ENCODE measurements around the gene AGK. TPM values are rescaled to one million over a fixed set of nuclear protein-coding genes. Genes with fewer than 3 reads are reported as not detected.

AGK gene
- total and polyA plus RNA-seq, 2 donors (not counting 1 experiment from before 2014, with no cell fraction given) = 12.8 to 26.1 TPM

GRCh38 chr7:141624763-141625162 is 73.6 kb downstream of the AGK start:
- TF ChIP-seq EZH2 (IDR thresholded peaks at IDR 0.05; ENCODE audit: borderline replicate concordance, insufficient read depth, low read depth, low read length, poor library complexity, severe bottlenecking) (no peak), CTCF (IDR thresholded peaks at IDR 0.05) (no peak)
- Histone ChIP-seq H3K36me3 (replicated peaks in 1 of 2; ENCODE audit: control extremely low read depth in 1 of 2, control insufficient read depth in 1 of 2, extremely low read depth in 1 of 2, insufficient read depth in 2 of 2, low read length in 1 of 2) (peaks cover 4 to 19% of the 10 kb centered on the region in 2 experiments), H3K27me3 (replicated peaks in 1 of 4; ENCODE audit: control extremely low read depth in 1 of 4, control insufficient read depth in 3 of 4, insufficient read depth in 4 of 4, low read length in 3 of 4) (no peaks in the 10 kb centered on the region), H3K27ac (ENCODE audit: low read length in 2 of 2) (no peak overlapping the region), H4K20me1 (ENCODE audit: control insufficient read depth, insufficient read depth, low read length, poor library complexity, severe bottlenecking) (no peaks in the 10 kb centered on the region), H3K4me1 (ENCODE audit: control insufficient read depth in 2 of 2, insufficient read depth in 2 of 2, low read length in 2 of 2) (no peaks in the 10 kb centered on the region), H3K4me3 (ENCODE audit: control extremely low read depth in 1 of 5, extremely low read depth in 1 of 5, insufficient read depth in 1 of 5, low read depth in 2 of 5, low read length in 4 of 5) (no peak overlapping the region), H3K79me2 (ENCODE audit: control insufficient read depth, insufficient read depth, low read length) (no peaks in the 10 kb centered on the region), H3K9ac (ENCODE audit: low read length) (no peak overlapping the region), H3K9me3 (ENCODE audit: control extremely low read depth in 1 of 3, control insufficient read depth in 2 of 3, insufficient read depth in 1 of 3, low read length in 2 of 3) (no peaks in the 10 kb centered on the region), H2AFZ (ENCODE audit: insufficient read depth, low read depth, low read length, poor library complexity, severe bottlenecking) (no peak overlapping the region), H3K4me2 (replicated peaks; ENCODE audit: low read depth, low read length, poor library complexity, severe bottlenecking) (no peak overlapping the region)
- no peak overlapping the region for H3K4me3 Mint-ChIP-seq
- POLR2A ChIA-PET = no interaction called here
- H3K27me3 Mint-ChIP-seq = no peaks in the 10 kb centered on the region
- ATAC-seq (ENCODE audit: low read depth) (no peak), DNase-seq (no peak)
- H3K27ac Mint-ChIP-seq = no peak overlapping the region
- no peaks in the 10 kb centered on the region for H3K9me3 Mint-ChIP-seq (ENCODE audit: insufficient read depth)
- intact Hi-C loops (cut with micrococcal nuclease) = no loop called here
- CTCF ChIA-PET = no interaction called here
- H3K4me1 Mint-ChIP-seq = no peaks in the 10 kb centered on the region
- 100% methylated on average over 1 of the region's 1 CpG for WGBS (ENCODE audit: insufficient coverage)

- Histone ChIP-seq H3K27ac (ENCODE audit: low read length in 2 of 2) (no peak overlapping the region), H2AFZ (ENCODE audit: insufficient read depth, low read depth, low read length, poor library complexity, severe bottlenecking) (no peak overlapping the region), H3K9ac (ENCODE audit: low read length) (no peak overlapping the region), H3K4me3 (ENCODE audit: control extremely low read depth in 1 of 5, extremely low read depth in 1 of 5, insufficient read depth in 1 of 5, low read depth in 2 of 5, low read length in 4 of 5) (no peak overlapping the region), H4K20me1 (ENCODE audit: control insufficient read depth, insufficient read depth, low read length, poor library complexity, severe bottlenecking) (no peaks in the 10 kb centered on the region), H3K36me3 (replicated peaks in 1 of 2; ENCODE audit: control extremely low read depth in 1 of 2, control insufficient read depth in 1 of 2, extremely low read depth in 1 of 2, insufficient read depth in 2 of 2, low read length in 1 of 2) (peaks cover 4 to 10% of the 10 kb centered on the region in 2 experiments), H3K9me3 (ENCODE audit: control extremely low read depth in 1 of 3, control insufficient read depth in 2 of 3, insufficient read depth in 1 of 3, low read length in 2 of 3) (no peaks in the 10 kb centered on the region), H3K4me1 (ENCODE audit: control insufficient read depth in 2 of 2, insufficient read depth in 2 of 2, low read length in 2 of 2) (no peaks in the 10 kb centered on the region), H3K79me2 (ENCODE audit: control insufficient read depth, insufficient read depth, low read length) (no peaks in the 10 kb centered on the region), H3K4me2 (replicated peaks; ENCODE audit: low read depth, low read length, poor library complexity, severe bottlenecking) (no peak overlapping the region), H3K27me3 (replicated peaks in 1 of 4; ENCODE audit: control extremely low read depth in 1 of 4, control insufficient read depth in 3 of 4, insufficient read depth in 4 of 4, low read length in 3 of 4) (no peaks in the 10 kb centered on the region)
- TF ChIP-seq CTCF (IDR thresholded peaks at IDR 0.05) = no peak
- no peak for TF ChIP-seq EZH2 (IDR thresholded peaks at IDR 0.05; ENCODE audit: borderline replicate concordance, insufficient read depth, low read depth, low read length, poor library complexity, severe bottlenecking)
- 100% methylated on average over 4 of the region's 4 CpGs for WGBS (ENCODE audit: insufficient coverage)
- Mint-ChIP-seq H3K9me3 (ENCODE audit: insufficient read depth) (no peaks in the 10 kb centered on the region), H3K27me3 (no peaks in the 10 kb centered on the region), H3K27ac (no peak overlapping the region), H3K4me1 (no peaks in the 10 kb centered on the region), H3K4me3 (no peak overlapping the region)
- DNase-seq (no peak), ATAC-seq (ENCODE audit: low read depth) (no peak)
- ChIA-PET POLR2A (no interaction called here), CTCF (no interaction called here)
- intact Hi-C loops (cut with micrococcal nuclease) = no loop called here
Measured at GRCh38 chr7:141630621-141631020, 79.4 kb downstream of the AGK start.
